Hematopoietic multipotent progenitor cell treated with erythropoietin and hydrocortisone succinate and interleukin-3 and kit ligand, for 15 days (in vitro differentiated cells): ENCODE measurements around the gene DNMBP.
"Not testable (repeated sequence)": the region's sequence is repeated elsewhere in the genome, so short reads cannot be mapped to it uniquely, and the experiment has no call there.

ENCODE experiments used
- DNase-seq: peaks from one replicate; pipeline ENCODE4 v3.0.0-alpha.2; 2015; ENCODE audit warnings: low spot score

Gene DNMBP

DNA sequence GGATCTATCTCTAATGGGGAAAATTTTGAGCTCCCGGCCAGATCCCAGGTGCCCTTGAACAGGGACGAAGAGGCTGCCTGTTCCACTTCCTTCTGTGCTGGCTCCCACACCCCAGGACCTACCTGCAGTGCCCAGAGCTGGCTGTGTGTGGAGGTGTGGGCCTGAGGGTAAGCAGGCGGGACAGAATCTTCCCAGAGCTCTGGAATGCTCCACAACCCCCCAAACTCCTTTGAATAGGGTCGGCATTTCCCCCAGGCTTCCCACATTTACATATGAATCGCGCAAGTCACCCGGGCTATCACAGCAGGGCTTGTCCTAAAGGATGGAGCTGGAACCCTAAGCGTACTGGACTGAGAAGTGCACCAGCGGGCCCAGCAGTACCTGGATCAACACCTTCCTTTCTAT, 95.9 kb downstream of the DNMBP start:
- no peak for DNase-seq

GRCh38 chr10:99912041-99912440, 97.7 kb downstream of the DNMBP start:
- no peak for DNase-seq

GRCh38 chr10:99908512-99908911, 101.2 kb downstream of the DNMBP start:
- no peak for DNase-seq

DNA sequence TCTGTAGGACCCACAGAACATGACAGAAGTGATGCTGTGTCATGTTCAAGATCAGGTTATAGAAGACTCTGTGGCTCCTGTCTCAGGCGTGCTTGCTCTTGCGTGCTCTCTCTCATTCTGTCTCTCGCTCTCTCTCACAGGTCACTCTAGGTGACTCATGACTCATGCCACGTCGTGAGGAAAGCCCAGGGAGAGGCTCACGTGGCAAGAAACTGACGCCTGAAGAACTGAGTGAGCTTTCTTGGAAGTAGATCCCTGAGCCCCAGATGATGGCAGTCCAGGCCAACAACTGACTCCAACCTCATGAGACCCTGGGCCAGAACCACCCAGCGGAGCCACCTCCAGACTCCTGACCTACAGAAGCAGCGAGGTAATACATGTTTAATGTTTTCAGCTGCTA, 103.3 kb downstream of the DNMBP start:
- no peak for DNase-seq

- DNase-seq: no peak
Measured at GRCh38 chr10:99905971-99906370, 103.8 kb downstream of the DNMBP start.

GRCh38 chr10:99895867-99896266, 113.9 kb downstream of the DNMBP start:
- DNase-seq: no peak

GRCh38 chr10:99895066-99895465, 114.7 kb downstream of the DNMBP start:
- not testable (repeated sequence) for DNase-seq

DNA sequence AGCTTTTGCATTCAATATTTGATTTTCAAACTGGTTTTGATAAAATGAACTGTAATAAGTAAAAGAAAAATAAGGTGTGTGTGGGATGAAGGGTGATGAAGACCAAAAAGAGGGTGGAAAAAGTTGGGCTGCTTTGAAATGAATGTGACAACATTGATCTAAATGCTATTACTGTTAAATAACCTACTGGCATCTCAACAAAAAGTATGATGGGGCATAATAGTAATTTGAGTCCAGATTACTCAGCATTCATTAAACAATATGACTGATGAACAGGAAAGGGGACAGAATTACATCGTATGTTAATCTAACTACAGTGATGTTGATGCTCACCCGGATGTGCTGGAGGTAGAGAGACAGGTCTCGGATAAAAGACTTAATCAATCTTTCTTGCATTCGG, 115.1 kb downstream of the DNMBP start:
- DNase-seq: no peak

- no peak for DNase-seq
Measured at GRCh38 chr10:99888622-99889021, 121.1 kb downstream of the DNMBP start.

DNA sequence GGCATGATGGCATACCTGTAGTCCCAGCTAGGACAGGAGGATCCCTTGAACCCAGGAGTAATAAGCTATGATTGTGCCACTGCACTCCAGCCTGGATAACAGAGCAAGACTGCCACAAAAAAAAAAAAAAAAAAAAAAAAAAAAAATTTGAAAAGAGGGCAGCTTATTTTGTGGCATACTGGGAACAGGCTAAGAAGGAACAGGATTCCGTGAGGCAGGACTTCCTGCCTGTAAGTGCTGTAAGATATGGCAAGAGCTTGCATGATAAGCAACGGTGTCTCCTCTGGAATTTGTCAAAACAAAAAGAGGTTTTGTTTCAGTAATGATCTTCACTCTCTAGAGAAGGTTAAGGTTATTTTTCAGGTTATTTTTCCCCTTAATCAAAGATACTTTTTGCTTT, 126.2 kb downstream of the DNMBP start:
- DNase-seq: no peak

DNA sequence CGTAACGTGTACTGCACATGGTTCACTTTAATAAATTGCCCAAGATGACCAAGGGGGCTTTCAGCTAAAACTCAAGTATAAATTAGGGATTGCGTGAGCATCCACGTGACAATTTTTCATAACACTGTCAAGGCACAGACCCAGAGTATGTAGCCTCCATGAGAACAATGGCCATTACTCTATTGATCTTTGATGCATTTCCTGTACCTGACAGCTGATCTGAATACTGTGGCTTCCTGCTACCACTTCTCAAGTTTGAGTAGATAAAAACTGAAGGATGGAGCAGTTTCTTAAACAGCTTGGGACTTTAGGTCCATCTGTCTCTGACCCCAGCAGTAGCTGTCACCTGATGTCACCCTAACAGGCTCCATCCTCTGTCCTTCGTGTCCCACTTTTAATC, 128.4 kb downstream of the DNMBP start:
- DNase-seq: no peak

DNA sequence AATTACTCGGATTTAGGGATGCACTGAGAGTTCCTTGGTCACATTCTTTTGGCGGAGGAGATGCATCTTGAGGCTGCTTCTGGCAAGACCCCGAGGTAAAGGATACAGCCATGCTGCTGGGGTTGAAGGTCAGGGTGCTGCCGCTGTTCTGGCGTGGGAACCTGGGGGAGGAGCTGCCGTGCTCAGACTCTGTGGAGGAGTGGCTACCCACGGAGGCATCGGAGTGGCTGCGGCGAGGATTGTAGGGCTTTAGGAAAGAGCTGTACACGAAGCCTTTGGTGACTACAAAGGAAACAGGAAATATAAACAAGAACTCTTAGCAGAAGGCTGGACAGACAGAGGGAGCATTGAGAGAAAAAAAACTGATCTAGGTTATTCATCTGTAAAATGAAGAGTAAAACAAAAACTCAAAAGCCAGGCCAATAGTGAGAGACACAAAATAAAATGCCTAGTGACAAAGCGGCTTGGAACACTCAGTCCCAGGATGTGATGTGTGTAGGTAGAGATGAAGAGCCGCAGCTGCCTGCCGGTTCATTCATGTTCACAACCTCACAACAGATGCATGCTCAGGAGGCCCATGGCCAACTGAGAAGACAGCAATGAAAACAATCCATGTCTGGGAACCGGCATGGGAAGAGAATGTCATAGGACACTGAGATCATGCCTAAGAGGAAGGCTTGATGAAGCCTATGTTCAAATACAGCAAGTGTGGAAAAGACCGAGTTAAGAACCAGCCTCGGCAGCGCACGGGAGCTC, 129.5 kb downstream of the DNMBP start:
- DNase-seq: no peak

DNA sequence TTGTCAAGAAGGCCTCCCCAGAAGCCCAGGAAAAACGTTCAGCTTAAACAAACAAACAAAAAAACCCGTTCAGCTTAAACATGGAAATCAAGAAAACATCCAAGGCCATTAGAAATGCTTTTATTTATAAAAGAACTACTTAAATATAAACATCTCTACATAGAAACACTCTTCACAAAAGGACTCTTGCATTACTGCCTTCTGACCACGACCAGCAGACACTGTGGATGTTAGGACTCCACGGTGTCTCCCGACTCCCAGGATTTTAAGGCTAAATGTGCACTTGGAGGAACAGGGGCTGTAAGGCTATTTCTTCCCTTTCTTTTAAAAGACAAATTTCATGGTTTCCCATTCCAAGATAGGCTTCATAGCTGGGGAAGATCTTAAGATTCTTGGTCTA, 134.3 kb downstream of the DNMBP start:
- no peak for DNase-seq

DNA sequence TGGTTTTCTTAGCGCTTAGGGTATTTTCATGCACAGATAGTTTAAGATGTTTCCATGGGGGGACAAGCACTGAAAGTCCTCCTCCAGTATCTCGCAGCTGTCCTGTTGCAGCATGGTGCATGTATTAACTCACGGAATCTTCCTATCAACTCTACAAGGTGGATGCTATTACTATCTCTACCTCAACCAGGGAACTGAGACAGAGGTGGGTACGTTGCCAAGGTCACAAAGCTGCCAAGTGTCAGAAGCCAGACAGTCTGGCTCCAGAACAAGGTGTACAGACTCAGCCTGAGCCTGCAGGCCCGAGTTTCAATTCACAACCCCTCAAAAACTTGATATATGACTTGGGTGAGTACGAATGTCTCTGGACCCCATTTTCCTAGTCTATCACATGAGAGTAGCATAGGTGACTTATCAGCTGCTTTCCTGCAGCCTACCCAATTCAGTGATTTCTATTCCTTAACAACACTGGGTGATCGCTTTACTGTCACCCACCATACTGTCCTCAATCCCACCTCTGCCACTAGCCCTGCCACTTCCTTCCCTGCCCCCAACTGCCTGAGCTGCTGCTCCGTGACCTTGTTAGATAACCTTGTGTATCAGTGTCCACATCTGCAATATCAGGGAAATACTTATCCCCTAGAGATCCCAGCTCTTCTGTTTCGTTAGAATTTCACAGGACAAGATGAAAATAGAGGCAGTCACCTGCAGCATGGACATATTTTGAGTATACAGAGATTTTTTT, 135.2 kb downstream of the DNMBP start:
- DNase-seq: no peak

GRCh38 chr10:99873846-99874245, 135.9 kb downstream of the DNMBP start:
- DNase-seq: no peak

DNA sequence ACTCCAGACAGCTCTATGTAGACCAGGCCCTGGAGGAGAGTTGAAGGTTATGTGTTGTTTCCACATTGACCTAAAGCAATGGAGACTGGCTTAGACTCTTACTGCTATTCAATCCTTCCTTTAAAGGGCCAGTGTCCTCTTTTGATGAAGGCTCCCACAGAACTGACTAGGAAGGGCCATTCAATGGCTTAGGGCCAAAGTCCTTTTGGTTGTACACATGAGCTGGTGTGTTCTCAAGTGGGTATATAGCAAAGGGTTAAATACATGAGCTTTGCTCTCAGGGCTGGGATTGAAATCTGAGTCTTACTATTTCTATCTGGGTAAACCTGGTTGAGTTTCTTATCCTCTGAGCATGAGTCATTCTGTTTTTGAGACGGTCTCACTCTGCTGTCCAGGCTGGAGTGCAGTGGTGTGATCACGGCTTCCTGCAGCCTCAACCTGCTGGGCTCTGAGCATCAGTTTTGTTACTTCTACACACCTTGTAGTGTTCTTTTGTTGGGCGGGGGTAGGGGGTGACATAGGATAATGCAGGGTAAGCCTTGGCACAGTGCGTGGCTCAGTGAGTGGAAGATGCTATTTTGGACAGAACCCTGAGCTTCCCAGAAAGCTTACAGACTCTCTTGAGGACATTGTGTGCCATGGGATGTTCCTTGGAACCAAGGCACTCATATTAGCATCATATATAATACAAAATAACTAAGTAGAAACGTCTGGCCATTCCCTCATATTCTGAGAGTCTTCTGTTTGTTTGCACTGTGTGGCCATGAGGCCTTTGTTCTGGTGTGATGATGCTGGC, 137.2 kb downstream of the DNMBP start:
- no peak for DNase-seq

- DNase-seq: no peak
Measured at GRCh38 chr10:99870123-99870730, 139.5 kb downstream of the DNMBP start.

GRCh38 chr10:99869581-99870122, 140.1 kb downstream of the DNMBP start:
- DNase-seq: no peak

DNA sequence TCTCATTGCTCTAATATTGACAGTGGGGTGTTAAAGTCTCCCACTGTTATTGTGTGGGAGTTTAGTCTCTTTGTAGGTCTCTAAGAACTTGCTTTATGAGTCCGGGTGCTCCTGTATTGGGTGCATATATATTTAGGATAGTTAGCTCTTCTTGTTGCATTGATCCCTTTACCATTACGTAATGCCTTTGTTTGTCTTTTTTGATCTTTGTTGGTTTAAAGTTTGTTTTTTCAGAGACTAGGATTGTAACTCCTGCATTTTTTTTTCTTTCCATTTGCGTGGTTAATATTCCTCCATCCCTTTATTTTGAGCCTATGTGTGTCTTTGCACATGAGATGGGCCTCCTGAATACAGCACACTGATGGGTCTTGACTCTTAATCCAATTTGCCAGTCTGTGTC, 142.5 kb downstream of the DNMBP start:
- DNase-seq: not testable (repeated sequence)

DNA sequence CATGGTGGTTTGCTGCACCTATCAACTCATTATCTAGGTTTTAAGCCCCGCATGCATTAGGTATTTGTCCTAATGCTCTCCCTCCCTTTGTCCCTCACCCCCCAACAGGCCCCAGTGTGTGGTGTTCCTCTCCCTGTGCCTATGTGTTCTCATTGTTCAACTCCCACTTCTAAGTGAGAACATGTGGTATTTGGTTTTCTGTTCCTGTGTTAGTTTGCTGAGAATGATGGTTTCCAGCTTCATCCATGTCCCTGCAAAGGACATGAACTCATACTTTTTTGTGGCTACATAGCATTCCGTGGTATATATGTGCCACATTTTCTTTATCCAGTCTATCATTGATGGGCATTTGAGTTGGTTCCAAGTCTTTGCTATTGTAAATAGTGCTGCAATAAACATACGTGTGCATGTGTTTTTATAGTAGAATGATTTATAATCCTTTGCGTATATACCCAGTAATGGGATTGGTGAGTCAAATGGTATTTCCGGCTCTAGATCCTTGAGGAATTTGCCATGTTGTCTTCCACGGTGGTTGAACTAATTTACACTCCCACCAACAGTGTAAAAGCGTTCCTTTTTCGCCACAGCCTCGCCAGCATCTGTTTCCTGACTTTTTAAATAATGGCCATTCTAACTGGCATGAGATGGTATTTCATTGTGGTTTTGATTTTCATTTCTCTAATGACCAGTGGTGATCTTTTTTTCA, 146.1 kb downstream of the DNMBP start:
- not testable (repeated sequence) for DNase-seq

DNA sequence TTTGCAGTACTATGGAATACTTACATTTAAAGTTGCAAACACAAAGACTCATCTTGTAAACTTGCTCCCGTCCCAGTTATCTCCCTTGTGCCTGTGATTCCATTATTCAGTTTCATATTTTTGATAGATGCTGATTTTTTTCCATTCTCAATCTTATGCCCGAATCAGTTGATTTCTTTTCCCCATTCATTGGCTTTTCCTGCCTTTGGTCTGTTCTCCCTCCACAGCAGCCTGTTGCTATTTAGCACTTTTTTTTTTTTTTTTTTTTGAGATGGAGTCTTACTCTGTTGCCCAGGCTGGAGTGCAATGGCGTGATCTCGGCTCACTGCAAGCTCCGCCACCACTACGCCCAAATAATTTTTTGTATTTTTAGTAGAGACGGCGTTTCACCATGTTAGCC, 149.3 kb downstream of the DNMBP start:
- no peak for DNase-seq
